ENCODE results near the gene ADH1C.
"Not testable (repeated sequence)": the region's sequence is repeated elsewhere in the genome, so short reads cannot be mapped to it uniquely, and the experiment has no call there.

ADH1C gene

DNA sequence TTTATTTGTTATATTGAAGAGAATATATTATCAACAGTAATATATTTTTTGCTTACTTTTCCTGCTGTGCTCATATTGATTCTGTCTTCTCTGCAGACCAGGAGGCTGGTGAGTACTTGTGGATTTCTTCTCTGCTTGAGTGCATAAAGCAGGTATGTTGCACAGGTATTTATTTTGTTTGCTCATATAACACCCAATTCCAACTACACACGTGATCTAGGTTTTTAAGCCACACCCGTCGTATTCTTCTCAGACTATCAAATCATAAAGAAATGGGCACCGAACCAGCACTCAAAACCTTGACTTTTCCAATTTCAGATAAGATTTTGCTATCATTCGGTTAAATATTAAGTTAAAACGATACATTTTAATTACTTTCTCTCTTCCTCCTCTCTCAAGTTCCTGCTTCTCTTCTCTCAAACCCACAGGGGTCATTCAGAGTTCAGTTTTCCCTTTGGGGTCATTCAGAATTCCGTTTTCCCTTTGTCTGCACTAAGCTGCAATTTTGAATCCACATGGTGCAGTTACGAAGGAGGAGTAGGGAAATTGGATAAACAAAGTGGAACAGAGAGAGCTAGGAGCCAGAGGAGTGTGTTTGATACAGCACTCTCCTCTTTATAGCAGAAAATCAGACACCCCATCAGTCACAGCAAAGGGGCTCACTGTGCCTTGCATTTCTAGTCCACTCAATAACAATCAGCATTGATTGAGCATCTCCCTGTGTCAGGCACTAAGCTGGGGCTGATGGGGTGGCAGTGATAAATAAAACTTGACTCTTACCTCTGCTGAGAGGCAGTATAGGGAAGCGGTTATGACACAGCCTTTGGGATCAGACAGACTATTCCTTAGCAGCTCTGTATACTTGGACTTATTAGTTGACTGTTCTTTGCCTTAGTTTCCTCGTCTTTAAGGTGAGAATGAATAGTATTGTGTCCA is at the start of gene ADH1C:
ADH1C (minus strand) TSS at position 145 of the 936 bp plus-strand sequence; CDS start at position 74, 71 bp downstream.
- no peaks in the 10 kb centered on the region for H3K27me3 Mint-ChIP-seq
- no peak within 1 kb of the TSS for H3K27ac Mint-ChIP-seq
- H3K4me1 Mint-ChIP-seq, result no peaks in the 10 kb centered on the region
- H3K36me3 Mint-ChIP-seq, result no peaks in the 10 kb centered on the region
- no peak for ATAC-seq
- H3K4me3 Mint-ChIP-seq, result no peak within 1 kb of the TSS
- H3K9me3 Mint-ChIP-seq, result peaks cover 3% of the 10 kb centered on the region

DNA sequence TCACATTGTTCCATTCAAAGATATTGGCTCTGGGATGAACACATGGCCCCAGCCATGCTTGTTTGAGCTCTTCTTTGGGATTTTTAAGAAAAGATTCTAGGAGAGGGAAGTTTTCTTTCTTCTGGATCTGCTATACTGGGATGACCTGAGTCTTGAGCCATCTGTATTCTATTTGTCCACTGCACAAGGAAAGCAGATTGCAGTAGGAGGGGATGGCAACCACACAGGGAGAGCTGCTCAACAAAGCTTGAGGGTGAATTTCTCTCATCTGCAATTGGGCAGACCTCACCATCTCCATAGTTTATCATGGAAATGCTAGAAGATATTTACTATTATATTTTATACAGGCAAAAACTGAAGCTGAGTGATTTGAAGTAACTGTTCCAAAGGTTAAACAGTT is 48.3 kb upstream of the ADH1C start:
- H3K27me3 Mint-ChIP-seq, result no peaks in the 10 kb centered on the region
- H3K4me1 Mint-ChIP-seq, result peaks cover 15% of the 10 kb centered on the region
- no peak for ATAC-seq
- H3K27ac Mint-ChIP-seq, result no peak overlapping the region
- H3K36me3 Mint-ChIP-seq, result no peaks in the 10 kb centered on the region
- H3K9me3 Mint-ChIP-seq, result no peaks in the 10 kb centered on the region
- H3K4me3 Mint-ChIP-seq, result no peak overlapping the region

DNA sequence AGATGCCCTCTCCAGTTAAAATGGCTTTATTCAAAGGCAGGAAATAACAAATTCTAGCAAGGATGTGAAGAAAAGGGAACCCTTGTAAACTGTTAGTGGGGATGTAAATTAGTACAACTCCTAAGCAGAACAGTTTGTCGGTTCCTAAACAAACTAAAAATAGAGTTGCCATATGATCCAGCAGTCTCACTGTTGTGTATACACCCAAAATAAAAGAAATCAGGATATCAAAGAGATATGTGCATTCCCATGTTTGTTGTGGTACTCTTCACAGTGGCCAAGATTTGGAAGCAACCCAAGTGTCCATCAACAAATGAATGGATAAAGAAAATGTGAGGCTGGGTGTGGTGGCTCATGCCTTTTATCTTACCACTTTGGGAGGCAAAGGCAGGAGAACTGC is 46.5 kb upstream of the ADH1C start:
- no peaks in the 10 kb centered on the region for H3K9me3 Mint-ChIP-seq
- ATAC-seq, result no peak
- no peak overlapping the region for H3K27ac Mint-ChIP-seq
- no peaks in the 10 kb centered on the region for H3K27me3 Mint-ChIP-seq
- H3K4me1 Mint-ChIP-seq, result no peaks in the 10 kb centered on the region
- H3K36me3 Mint-ChIP-seq, result no peaks in the 10 kb centered on the region
- H3K4me3 Mint-ChIP-seq, result no peak overlapping the region

DNA sequence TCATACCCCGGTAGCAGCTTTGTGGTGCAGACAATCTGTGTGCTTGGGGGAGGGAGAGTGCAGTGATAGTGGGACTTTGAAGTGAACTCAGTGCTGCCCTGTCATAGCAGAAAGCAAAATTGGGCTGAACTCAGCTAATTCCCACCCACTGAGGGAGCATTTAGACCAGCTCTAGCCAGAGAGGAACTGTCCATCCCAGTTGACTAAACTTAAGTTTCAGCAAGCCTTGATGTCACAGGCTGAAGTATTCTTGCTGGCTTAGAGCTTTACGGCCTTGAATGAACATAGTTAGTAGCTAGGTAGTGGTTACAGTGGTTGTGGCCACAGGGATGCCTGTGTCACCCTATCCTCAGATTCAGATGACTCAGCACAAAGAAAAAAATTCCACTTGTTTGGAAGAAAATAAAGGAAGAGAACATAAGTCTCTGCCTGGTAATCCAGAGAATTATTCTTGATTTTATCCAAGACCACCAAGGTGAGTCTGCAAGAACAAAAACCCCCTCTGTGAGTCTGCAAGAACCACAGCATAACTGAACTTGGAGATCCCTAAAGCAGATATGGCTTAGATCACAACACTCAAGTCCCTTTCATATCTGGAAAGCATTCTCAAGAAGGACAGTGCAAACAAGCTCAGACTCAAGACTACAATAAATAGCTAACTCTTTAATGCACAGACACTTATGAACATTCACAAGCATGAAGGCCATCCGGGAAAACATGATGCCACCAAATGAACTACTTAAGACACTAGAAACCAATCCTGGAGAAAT is 43.2 kb upstream of the ADH1C start:
- Mint-ChIP-seq H3K9me3 (peaks cover 6% of the 10 kb centered on the region), H3K36me3 (no peaks in the 10 kb centered on the region), H3K27me3 (peaks cover 9% of the 10 kb centered on the region), H3K4me3 (no peak overlapping the region), H3K4me1 (no peaks in the 10 kb centered on the region), H3K27ac (no peak overlapping the region)
- no peak for ATAC-seq

DNA sequence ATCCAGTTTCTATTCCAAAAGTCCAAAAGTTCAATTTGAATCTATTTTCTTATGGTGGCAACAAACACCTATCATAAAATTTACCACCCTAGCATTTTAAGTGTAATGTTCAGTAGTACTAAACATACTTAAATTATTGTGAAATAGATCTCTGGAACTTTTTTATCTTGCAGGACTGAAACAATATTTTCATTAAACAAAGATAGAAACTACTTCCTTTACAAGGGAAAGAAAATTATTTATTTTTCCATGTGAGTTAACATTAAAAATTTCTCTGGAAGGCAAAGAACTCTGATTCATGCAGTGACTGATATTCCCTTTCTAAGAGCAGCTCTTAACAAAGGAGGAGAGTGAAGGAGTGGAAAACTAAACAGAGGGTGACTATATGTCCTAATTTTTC is 42.4 kb upstream of the ADH1C start:
- Mint-ChIP-seq H3K4me1 (no peaks in the 10 kb centered on the region), H3K36me3 (no peaks in the 10 kb centered on the region), H3K27me3 (peaks cover 9% of the 10 kb centered on the region), H3K27ac (no peak overlapping the region), H3K4me3 (no peak overlapping the region), H3K9me3 (peaks cover 7% of the 10 kb centered on the region)
- ATAC-seq, result no peak

DNA sequence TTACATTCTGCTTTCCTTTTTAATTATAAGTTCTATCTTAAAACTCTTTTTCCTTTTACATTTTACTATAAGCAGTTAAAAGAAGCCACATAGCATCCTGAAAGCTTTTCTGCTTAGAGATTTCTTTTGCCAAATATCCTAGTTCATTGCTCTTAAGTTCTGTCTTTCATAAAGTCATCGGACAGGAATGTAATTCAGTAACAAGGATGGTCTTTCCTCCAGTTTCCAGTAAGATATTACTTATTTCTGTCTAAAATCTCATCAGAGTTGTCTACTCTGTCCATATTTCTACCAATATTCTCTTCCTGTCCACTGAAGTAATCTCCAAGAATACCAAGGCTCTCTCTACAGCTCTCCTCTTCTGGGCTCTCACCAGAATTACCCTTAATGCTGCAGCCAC is 37.5 kb upstream of the ADH1C start:
- H3K36me3 Mint-ChIP-seq, result no peaks in the 10 kb centered on the region
- no peak for ATAC-seq
- no peaks in the 10 kb centered on the region for H3K4me1 Mint-ChIP-seq
- no peak overlapping the region for H3K27ac Mint-ChIP-seq
- no peak overlapping the region for H3K4me3 Mint-ChIP-seq
- peaks cover 9% of the 10 kb centered on the region for H3K27me3 Mint-ChIP-seq
- H3K9me3 Mint-ChIP-seq, result peaks cover 7% of the 10 kb centered on the region

GRCh38 chr4:99389606-99390005 is 37.1 kb upstream of the ADH1C start:
- Mint-ChIP-seq H3K4me3 (no peak overlapping the region), H3K9me3 (peaks cover 7% of the 10 kb centered on the region), H3K27ac (no peak overlapping the region), H3K4me1 (no peaks in the 10 kb centered on the region), H3K36me3 (no peaks in the 10 kb centered on the region), H3K27me3 (peaks cover 9% of the 10 kb centered on the region)
- no peak for ATAC-seq

- H3K4me1 Mint-ChIP-seq, result no peaks in the 10 kb centered on the region
- H3K27me3 Mint-ChIP-seq, result peaks cover 15% of the 10 kb centered on the region
- no peak for ATAC-seq
- no peaks in the 10 kb centered on the region for H3K36me3 Mint-ChIP-seq
- no peak overlapping the region for H3K4me3 Mint-ChIP-seq
- H3K9me3 Mint-ChIP-seq, result no peaks in the 10 kb centered on the region
- no peak overlapping the region for H3K27ac Mint-ChIP-seq
Measured at GRCh38 chr4:99383833-99384392, 31.4 kb upstream of the ADH1C start.

DNA sequence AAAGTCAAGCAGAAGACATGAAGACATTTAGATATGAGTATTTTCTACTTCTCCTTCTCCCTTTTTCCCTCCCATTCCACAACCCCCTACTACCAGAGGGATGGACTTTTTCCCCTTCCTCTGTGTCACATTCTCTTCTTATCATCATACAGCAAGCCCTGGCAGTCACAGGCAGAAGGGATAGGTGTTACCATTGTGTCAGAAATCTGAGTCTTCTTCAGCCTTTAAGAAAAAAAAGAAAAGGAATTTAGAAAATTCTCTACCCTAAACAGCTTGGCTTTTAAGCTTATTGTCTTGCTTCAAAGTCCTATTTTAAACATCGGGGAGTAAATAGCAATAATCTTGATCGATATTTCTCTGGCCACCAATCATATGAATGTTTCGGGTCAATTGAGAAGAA is 30.9 kb upstream of the ADH1C start:
- Mint-ChIP-seq H3K4me1 (no peaks in the 10 kb centered on the region), H3K27ac (no peak overlapping the region), H3K4me3 (no peak overlapping the region), H3K9me3 (no peaks in the 10 kb centered on the region), H3K36me3 (no peaks in the 10 kb centered on the region), H3K27me3 (peaks cover 15% of the 10 kb centered on the region)
- no peak for ATAC-seq

DNA sequence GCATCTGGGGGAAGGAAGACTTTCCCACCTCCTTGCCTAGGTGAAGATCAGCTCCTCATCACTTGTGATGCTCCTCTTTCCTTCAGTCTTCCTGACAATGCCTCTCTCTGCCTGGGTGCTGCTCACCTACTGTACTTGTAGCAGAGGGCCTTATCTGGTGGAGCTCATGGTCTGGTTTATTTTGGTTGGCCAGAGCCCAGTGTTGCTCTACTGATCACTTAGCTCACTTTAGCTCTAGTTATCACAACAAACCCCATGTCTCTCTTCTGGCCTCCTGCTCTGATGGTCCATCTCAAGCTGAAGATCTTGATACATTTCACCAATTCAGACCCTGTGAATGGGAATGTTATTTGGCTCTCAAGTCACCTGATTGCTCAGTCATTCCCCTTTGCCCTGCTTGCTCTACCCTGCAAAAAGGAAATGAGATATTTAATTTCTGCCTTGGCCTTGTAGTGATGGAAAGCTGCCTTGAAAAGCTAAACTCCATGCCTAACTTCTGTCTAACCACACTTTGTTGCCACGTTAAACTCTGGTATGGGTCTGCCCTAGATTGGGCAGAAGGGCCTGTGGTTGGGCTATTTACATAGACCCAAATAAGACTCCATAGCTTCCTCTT is 30.3 kb upstream of the ADH1C start:
- H3K9me3 Mint-ChIP-seq, result no peaks in the 10 kb centered on the region
- H3K36me3 Mint-ChIP-seq, result no peaks in the 10 kb centered on the region
- H3K4me3 Mint-ChIP-seq, result no peak overlapping the region
- peaks cover 15% of the 10 kb centered on the region for H3K27me3 Mint-ChIP-seq
- no peaks in the 10 kb centered on the region for H3K4me1 Mint-ChIP-seq
- no peak for ATAC-seq
- H3K27ac Mint-ChIP-seq, result no peak overlapping the region

DNA sequence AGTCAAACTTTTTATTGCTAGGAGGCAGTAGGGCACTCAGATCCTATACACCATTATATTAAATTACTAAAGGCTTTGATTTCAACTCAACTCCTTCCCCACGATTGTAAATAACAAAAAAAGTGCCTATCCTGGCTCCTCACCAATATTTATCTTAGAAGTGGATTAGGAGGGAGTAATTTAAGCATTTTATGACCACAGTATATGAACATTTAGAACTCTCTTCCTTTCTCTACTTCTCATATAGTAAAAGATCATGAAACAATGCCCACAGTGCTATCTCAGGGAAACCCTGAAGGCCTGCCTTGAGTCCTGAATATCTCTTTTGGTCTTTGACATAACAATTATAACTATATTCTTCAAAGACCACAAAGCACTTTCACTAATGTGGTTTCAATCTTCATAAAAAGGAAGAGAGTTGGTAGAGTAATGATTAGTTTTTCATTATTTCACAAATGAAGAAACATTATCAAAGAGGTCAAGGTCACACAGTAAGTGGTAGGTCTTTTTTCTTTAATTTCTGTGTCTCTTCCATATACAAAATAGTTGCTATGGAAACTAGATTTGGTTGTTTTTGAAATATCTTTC is 29.1 kb upstream of the ADH1C start:
- no peaks in the 10 kb centered on the region for H3K9me3 Mint-ChIP-seq
- peaks cover 15% of the 10 kb centered on the region for H3K27me3 Mint-ChIP-seq
- H3K4me1 Mint-ChIP-seq, result no peaks in the 10 kb centered on the region
- no peak overlapping the region for H3K27ac Mint-ChIP-seq
- ATAC-seq, result no peak
- H3K4me3 Mint-ChIP-seq, result no peak overlapping the region
- no peaks in the 10 kb centered on the region for H3K36me3 Mint-ChIP-seq

GRCh38 chr4:99379571-99379970 is 27.0 kb upstream of the ADH1C start:
- ATAC-seq, result no peak
- Mint-ChIP-seq H3K27me3 (peaks cover 25% of the 10 kb centered on the region), H3K9me3 (peaks cover 4% of the 10 kb centered on the region), H3K27ac (no peak overlapping the region), H3K36me3 (peaks cover 6% of the 10 kb centered on the region), H3K4me3 (no peak overlapping the region), H3K4me1 (no peaks in the 10 kb centered on the region)

GRCh38 chr4:99378876-99379275 is 26.3 kb upstream of the ADH1C start:
- peaks cover 6% of the 10 kb centered on the region for H3K9me3 Mint-ChIP-seq
- H3K36me3 Mint-ChIP-seq, result peaks cover 6% of the 10 kb centered on the region
- no peaks in the 10 kb centered on the region for H3K4me1 Mint-ChIP-seq
- H3K27me3 Mint-ChIP-seq, result peaks cover 25% of the 10 kb centered on the region
- no peak for ATAC-seq
- no peak overlapping the region for H3K27ac Mint-ChIP-seq
- no peak overlapping the region for H3K4me3 Mint-ChIP-seq

- H3K4me3 Mint-ChIP-seq, H3K36me3 Mint-ChIP-seq, H3K4me1 Mint-ChIP-seq, H3K9me3 Mint-ChIP-seq, ATAC-seq, H3K27ac Mint-ChIP-seq: not testable (repeated sequence)
- H3K27me3 Mint-ChIP-seq, result peaks cover 11% of the 10 kb centered on the region
Measured at GRCh38 chr4:99377341-99377740, 24.8 kb upstream of the ADH1C start.

- H3K27ac Mint-ChIP-seq, H3K9me3 Mint-ChIP-seq, H3K4me3 Mint-ChIP-seq, H3K36me3 Mint-ChIP-seq, H3K4me1 Mint-ChIP-seq, ATAC-seq: not testable (repeated sequence)
- H3K27me3 Mint-ChIP-seq, result peaks cover 18% of the 10 kb centered on the region
Measured at GRCh38 chr4:99372464-99372863, 19.9 kb upstream of the ADH1C start.
